Measurements from ENCODE around the gene MMP21. TPM values are rescaled to one million over a fixed set of nuclear protein-coding genes. Genes with fewer than 3 reads are reported as not detected.

MMP21 gene
- total and polyA plus RNA-seq, 10 of the 15 experiments (the other 5 are each of a cell fraction or from before 2014, with no cell fraction given) = 0.08 to 0.24 TPM; not detected in 8

DNA sequence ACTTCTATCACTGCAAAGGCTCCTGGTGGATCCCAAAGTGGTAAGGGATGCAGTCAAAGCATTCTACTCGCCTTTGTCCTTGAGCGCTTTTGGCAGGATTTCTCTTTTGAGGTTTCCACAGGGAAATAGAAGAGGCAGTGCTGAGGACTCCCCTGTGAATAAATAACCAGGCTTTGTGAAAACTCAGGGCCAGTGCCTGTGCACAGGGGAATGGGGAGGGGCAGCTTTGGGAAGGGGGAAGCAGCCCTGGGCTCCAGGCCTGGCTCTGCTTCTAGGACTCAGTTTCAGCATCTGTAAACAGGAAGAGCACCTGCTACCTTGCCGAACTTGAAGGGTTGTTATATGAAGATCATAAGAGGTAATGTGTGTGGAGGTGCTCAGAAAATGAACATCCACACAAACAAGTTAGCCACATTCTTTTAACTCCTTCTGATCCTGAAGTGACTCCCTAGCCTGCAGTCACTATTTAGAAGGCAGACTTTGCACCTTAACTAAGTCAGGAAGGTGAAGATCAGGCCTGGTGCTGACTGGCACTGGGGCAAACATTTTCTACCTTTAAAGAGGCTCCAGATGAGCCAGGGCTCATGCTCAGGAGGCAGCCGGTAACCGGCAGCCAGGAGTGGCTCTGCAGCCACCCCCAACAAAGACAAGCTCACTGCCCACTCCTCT, 22.5 kb upstream of the MMP21 start (continued):
- TF ChIP-seq, protein P1, sequence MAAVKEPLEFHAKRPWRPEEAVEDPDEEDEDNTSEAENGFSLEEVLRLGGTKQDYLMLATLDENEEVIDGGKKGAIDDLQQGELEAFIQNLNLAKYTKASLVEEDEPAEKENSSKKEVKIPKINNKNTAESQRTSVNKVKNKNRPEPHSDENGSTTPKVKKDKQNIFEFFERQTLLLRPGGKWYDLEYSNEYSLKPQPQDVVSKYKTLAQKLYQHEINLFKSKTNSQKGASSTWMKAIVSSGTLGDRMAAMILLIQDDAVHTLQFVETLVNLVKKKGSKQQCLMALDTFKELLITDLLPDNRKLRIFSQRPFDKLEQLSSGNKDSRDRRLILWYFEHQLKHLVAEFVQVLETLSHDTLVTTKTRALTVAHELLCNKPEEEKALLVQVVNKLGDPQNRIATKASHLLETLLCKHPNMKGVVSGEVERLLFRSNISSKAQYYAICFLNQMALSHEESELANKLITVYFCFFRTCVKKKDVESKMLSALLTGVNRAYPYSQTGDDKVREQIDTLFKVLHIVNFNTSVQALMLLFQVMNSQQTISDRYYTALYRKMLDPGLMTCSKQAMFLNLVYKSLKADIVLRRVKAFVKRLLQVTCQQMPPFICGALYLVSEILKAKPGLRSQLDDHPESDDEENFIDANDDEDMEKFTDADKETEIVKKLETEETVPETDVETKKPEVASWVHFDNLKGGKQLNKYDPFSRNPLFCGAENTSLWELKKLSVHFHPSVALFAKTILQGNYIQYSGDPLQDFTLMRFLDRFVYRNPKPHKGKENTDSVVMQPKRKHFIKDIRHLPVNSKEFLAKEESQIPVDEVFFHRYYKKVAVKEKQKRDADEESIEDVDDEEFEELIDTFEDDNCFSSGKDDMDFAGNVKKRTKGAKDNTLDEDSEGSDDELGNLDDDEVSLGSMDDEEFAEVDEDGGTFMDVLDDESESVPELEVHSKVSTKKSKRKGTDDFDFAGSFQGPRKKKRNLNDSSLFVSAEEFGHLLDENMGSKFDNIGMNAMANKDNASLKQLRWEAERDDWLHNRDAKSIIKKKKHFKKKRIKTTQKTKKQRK (IDR thresholded peaks at IDR 0.05; ENCODE audit: low read depth, low read length) = no peak
- TF ChIP-seq SREBF2 (IDR thresholded peaks at IDR 0.05; ENCODE audit: low read length) = no peak
- TF ChIP-seq, protein P2, sequence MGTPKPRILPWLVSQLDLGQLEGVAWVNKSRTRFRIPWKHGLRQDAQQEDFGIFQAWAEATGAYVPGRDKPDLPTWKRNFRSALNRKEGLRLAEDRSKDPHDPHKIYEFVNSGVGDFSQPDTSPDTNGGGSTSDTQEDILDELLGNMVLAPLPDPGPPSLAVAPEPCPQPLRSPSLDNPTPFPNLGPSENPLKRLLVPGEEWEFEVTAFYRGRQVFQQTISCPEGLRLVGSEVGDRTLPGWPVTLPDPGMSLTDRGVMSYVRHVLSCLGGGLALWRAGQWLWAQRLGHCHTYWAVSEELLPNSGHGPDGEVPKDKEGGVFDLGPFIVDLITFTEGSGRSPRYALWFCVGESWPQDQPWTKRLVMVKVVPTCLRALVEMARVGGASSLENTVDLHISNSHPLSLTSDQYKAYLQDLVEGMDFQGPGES (IDR thresholded peaks at IDR 0.05) = no peak
- TF ChIP-seq POLR2A (IDR thresholded peaks at IDR 0.05; ENCODE audit: low read depth, low read length) = no peak
- TF ChIP-seq, protein P3, sequence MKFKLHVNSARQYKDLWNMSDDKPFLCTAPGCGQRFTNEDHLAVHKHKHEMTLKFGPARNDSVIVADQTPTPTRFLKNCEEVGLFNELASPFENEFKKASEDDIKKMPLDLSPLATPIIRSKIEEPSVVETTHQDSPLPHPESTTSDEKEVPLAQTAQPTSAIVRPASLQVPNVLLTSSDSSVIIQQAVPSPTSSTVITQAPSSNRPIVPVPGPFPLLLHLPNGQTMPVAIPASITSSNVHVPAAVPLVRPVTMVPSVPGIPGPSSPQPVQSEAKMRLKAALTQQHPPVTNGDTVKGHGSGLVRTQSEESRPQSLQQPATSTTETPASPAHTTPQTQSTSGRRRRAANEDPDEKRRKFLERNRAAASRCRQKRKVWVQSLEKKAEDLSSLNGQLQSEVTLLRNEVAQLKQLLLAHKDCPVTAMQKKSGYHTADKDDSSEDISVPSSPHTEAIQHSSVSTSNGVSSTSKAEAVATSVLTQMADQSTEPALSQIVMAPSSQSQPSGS (IDR thresholded peaks at IDR 0.05; ENCODE audit: low read length) = no peak

DNA sequence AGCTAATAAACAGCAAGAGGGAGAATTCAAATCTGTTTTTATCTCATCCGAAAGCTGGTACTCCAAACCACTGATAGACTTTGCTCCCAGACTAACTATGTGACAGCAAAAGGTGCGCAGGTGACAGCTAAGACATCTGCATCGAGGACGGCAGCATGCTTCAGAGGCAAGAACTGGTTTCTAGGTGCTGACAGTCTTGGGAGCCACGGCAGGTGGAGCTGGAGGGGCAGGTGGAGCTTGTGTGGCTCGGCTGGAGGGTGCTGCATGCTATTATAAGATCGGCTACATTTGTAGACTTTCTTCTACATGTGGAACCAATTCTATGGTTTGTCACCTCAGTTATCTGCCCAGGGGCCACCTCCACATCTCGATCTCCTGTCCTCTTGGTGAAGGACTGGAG, 21.8 kb upstream of the MMP21 start:
- CTCF ChIA-PET = interaction anchor here (0.8 kb wide), 1 partner anchor 72 kb away, joined by 3 read pairs; no protein-coding TSS in a partner anchor
- in situ Hi-C loops (cut with MboI) = no loop called here
- POLR2A ChIA-PET = interaction anchor here (0.7 kb wide), 1 partner anchor 34 kb away, joined by 5 read pairs; no protein-coding TSS in a partner anchor
- TF ChIP-seq, protein P4, sequence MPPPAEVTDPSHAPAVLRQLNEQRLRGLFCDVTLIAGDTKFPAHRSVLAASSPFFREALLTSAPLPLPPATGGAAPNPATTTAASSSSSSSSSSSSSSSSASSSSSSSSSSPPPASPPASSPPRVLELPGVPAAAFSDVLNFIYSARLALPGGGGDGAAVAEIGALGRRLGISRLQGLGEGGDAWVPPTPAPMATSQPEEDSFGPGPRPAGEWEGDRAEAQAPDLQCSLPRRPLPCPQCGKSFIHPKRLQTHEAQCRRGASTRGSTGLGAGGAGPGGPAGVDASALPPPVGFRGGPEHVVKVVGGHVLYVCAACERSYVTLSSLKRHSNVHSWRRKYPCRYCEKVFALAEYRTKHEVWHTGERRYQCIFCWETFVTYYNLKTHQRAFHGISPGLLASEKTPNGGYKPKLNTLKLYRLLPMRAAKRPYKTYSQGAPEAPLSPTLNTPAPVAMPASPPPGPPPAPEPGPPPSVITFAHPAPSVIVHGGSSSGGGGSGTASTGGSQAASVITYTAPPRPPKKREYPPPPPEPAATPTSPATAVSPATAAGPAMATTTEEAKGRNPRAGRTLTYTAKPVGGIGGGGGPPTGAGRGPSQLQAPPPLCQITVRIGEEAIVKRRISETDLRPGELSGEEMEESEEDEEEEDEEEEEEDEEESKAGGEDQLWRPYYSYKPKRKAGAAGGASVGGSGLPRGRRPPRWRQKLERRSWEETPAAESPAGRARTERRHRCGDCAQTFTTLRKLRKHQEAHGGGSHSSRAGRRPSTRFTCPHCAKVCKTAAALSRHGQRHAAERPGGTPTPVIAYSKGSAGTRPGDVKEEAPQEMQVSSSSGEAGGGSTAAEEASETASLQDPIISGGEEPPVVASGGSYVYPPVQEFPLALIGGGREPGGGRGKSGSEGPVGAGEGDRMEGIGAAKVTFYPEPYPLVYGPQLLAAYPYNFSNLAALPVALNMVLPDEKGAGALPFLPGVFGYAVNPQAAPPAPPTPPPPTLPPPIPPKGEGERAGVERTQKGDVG (CRISPR knock-in tag; IDR thresholded peaks at IDR 0.05) = no peak
- TF ChIP-seq, protein P2 (IDR thresholded peaks at IDR 0.05) = no peak
- TF ChIP-seq RAD21 (IDR thresholded peaks at IDR 0.05; ENCODE audit: insufficient read depth, low read depth, low read length) (no peak), POLR2A (IDR thresholded peaks at IDR 0.05; ENCODE audit: low read depth, low read length) (no peak), IKZF1 (conservative IDR thresholded peaks at IDR 0.05) (no peak)

More for the DNA sequence above, 21.8 kb upstream of the MMP21 start:
- Histone ChIP-seq H3K27ac (ENCODE audit: control insufficient read depth, insufficient read depth) (no peak overlapping the region), H3K4me1 (ENCODE audit: control insufficient read depth, insufficient read depth, low read length) (no peaks in the 10 kb centered on the region), H3K79me2 (ENCODE audit: control insufficient read depth, insufficient read depth, low read length) (no peaks in the 10 kb centered on the region), H3K27me3 (replicated peaks in 1 of 2; ENCODE audit: control insufficient read depth in 2 of 2, insufficient read depth in 2 of 2, low read length in 1 of 2) (no peaks in the 10 kb centered on the region), H3K4me3 (no peak overlapping the region), H3K9me3 (replicated peaks; ENCODE audit: control insufficient read depth, insufficient read depth, low read length) (no peaks in the 10 kb centered on the region), H4K20me1 (ENCODE audit: control insufficient read depth, insufficient read depth) (no peaks in the 10 kb centered on the region), H3K9ac (ENCODE audit: control insufficient read depth, insufficient read depth, low read length) (no peak overlapping the region), H2AFZ (ENCODE audit: control insufficient read depth, low read depth, low read length) (no peak overlapping the region), H3K4me2 (ENCODE audit: control insufficient read depth, insufficient read depth) (no peak overlapping the region), H3K36me3 (ENCODE audit: control insufficient read depth in 2 of 2, insufficient read depth in 2 of 2, low read length in 1 of 2) (peaks cover 2 to 9% of the 10 kb centered on the region in 2 experiments)
- intact Hi-C loops (cut with micrococcal nuclease; ENCODE audit: unreplicated experiment) = no loop called here
- RAD21 ChIA-PET (ENCODE audit: unreplicated experiment) = no interaction called here
- SMC1A ChIA-PET (ENCODE audit: uncharacterized antibody, unreplicated experiment) = interaction anchor here (0.7 kb wide), 1 partner anchor 26 kb away, joined by 3 read pairs; the partner anchor contains the start of genes BCCIP and UROS
- ATAC-seq (no peak), FAIRE-seq (no peak), DNase-seq (ENCODE audit: low read depth, low spot score) (no peak)
- WGBS (ENCODE audit: insufficient coverage, insufficient replicate concordance, low lambda C conversion rate, missing lambda C conversion rate) = 95% methylated on average over 8 of the region's 8 CpGs
- BruUV-seq (replicated peaks) = no TSS peak
